ENCODE measurements around the gene MICALL1.

Gene MICALL1

GRCh38 chr22:37990301-37990700 lies 84.2 kb downstream of the MICALL1 start:
- TF ChIP-seq FOXP2 (optimal IDR thresholded peaks at IDR 0.05; ENCODE audit: borderline replicate concordance, extremely low read depth, extremely low read length, insufficient read depth), result no peak
- no peak for TF ChIP-seq POLR2AphosphoS5 (IDR thresholded peaks at IDR 0.05; ENCODE audit: low read depth, low read length)
- TF ChIP-seq REST (IDR thresholded peaks at IDR 0.05; ENCODE audit: insufficient read depth in 1 of 2, low read depth in 2 of 2, low read length in 2 of 2), result no peak
- TF ChIP-seq TAF1 (IDR thresholded peaks at IDR 0.05; ENCODE audit: borderline replicate concordance, insufficient read depth, low read length), result no peak
- TF ChIP-seq SIN3A (IDR thresholded peaks at IDR 0.05; ENCODE audit: borderline replicate concordance, insufficient read depth, low read length), result no peak

- TF ChIP-seq POLR2AphosphoS5 (IDR thresholded peaks at IDR 0.05; ENCODE audit: low read depth, low read length) (no peak), FOXP2 (optimal IDR thresholded peaks at IDR 0.05; ENCODE audit: borderline replicate concordance, extremely low read depth, extremely low read length, insufficient read depth) (no peak), TAF1 (IDR thresholded peaks at IDR 0.05; ENCODE audit: borderline replicate concordance, insufficient read depth, low read length) (no peak), SIN3A (IDR thresholded peaks at IDR 0.05; ENCODE audit: borderline replicate concordance, insufficient read depth, low read length) (no peak), REST (IDR thresholded peaks at IDR 0.05; ENCODE audit: insufficient read depth in 1 of 2, low read depth in 2 of 2, low read length in 2 of 2) (no peak)
Observed at GRCh38 chr22:37990862-37991261, 84.8 kb downstream of the MICALL1 start.

GRCh38 chr22:37991731-37992442 lies 85.8 kb downstream of the MICALL1 start:
- TF ChIP-seq SIN3A (IDR thresholded peaks at IDR 0.05; ENCODE audit: borderline replicate concordance, insufficient read depth, low read length) (no peak), FOXP2 (optimal IDR thresholded peaks at IDR 0.05; ENCODE audit: borderline replicate concordance, extremely low read depth, extremely low read length, insufficient read depth) (no peak), REST (IDR thresholded peaks at IDR 0.05; ENCODE audit: insufficient read depth in 1 of 2, low read depth in 2 of 2, low read length in 2 of 2) (no peak), TAF1 (IDR thresholded peaks at IDR 0.05; ENCODE audit: borderline replicate concordance, insufficient read depth, low read length) (no peak), POLR2AphosphoS5 (IDR thresholded peaks at IDR 0.05; ENCODE audit: low read depth, low read length) (no peak)
